GDM1 (cell line): ENCODE measurements around the gene JADE2.

Experiments
- DNase-seq: peaks from one replicate; lab custom pipeline; 2025; lab: John Stamatoyannopoulos, UW

JADE2 gene

DNA sequence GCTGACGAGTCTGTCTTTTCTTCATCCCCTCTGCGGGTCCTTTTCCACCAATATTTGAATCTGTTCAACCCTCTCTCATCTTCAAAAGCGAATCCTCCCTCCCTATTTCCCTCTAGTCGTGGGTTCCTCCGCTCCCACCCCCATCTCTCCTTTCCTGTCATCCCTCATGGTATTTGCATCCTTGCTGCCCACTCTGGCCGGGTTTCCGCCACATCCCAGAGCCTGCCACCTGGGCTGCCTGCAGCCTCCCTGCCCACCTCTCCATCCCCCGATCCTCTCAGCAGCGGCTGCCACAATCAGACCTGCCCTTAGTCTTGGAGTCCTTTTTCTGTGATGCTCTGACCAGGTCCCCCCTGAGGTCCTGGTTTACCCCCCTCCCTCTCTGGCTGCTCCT lies 44.9 kb downstream of the JADE2 start:
- no peak for DNase-seq

DNA sequence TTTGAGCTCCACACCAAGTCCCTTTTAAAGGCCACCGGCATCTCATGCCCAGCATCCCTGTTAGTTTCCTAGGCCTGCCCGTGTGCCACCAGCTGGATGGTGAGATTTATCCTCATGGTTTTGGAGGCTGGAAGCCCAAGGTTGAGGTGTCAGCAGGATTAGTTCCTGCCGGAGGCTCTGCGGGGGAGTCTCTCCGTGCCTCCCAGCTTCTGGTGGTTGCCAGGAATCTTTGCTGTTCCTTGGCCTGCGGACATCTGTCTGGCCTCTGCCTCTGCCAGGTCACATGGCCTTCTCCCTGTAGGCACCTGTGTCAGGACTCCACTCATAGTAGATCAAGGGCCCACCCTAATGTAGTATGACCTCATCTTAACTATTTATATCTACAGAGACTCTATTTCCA lies 45.4 kb downstream of the JADE2 start:
- no peak for DNase-seq

DNA sequence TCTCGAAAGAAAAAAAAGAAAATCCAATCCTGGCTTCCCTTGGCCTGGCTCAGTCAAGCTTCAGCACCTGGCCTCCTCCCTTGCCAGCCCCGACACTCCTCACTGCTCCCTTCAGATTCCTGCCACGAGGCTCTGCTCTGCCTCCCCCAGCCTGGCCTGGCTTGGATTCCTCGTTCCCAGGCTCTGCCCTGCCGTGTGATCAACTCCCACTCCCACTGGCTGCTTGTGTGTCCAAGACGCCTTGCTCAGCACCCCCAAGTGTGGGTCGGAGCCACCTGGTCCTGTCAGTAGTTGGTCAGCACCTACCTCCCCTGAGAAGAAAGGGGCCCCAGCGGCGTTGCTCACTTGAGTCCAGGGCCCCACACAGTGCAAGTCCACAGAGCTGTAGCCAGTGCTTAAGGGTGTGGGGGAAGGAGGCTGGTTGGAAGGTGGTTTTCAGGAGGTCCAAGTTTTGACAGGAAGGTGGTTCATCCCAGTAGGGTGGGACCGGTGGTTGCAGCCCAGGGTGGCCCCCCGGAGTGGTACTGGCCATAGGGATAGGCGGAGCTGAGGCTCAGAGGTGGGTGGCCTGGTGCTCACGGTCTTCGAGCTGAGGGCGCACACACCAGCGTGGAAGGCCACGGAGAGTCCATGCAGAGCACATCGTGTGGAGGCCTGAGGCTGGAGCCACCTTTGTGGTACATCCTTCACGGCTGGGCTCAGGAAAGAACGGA lies 46.4 kb downstream of the JADE2 start:
- DNase-seq, result no peak

DNA sequence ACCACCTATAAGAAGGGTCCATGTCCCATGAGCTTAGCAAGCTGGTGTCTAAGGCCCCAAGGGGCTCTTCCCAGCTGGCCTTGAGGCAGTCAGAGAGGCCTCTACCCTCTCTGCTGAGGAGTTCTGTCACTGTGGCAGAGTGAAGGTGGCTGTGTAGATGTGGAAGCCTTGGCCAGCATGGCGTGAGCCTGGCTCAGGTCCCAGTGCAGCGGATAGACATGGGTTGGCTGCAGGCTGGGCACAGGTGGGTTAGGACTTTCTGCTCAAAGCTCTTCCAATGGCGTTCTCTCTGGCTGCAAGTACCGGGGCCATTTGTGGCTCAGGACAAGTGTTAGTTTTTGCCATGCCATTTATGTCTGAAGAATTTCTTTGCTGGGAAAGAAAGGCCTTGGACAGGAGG lies 47.3 kb downstream of the JADE2 start:
- no peak for DNase-seq

DNA sequence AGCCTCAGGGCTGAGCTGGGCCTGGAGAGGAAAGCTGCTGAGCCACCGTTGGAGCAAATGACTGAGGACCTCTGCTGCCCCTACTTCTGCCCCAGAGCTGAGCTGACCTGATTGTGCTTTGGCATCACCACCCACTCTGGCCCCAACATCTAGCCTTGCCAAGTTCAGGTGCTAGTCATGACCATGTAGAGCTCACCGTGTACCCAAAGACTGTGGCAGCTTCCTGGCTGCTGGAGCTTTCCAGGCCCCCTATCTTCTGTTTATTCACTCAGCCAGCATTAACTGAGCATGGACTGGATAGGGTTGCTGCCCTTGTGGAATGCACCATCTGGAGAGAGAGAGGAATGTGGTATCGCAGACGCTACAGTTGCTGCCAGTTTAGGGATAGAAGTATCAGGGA lies 49.1 kb downstream of the JADE2 start:
- no peak for DNase-seq

DNA sequence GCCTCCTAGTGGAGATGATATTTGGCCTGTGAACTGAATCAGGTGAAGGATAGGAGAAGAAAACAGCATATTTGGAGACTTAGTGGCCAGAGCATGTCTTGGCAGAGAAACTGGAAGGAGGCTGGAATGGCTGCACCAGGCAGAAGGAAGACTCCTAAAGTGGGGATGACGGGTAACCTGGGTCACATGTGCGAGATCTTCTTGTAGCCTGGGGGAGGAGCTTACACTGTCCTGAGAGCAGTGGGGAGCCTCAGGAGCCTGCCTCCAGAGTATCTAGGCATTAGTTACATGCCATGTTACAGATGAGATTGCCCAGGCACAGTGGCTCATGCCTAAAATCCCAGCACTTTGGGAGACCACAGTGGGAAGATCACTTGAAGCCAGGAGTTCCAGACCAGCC lies 49.8 kb downstream of the JADE2 start:
- no peak for DNase-seq

DNA sequence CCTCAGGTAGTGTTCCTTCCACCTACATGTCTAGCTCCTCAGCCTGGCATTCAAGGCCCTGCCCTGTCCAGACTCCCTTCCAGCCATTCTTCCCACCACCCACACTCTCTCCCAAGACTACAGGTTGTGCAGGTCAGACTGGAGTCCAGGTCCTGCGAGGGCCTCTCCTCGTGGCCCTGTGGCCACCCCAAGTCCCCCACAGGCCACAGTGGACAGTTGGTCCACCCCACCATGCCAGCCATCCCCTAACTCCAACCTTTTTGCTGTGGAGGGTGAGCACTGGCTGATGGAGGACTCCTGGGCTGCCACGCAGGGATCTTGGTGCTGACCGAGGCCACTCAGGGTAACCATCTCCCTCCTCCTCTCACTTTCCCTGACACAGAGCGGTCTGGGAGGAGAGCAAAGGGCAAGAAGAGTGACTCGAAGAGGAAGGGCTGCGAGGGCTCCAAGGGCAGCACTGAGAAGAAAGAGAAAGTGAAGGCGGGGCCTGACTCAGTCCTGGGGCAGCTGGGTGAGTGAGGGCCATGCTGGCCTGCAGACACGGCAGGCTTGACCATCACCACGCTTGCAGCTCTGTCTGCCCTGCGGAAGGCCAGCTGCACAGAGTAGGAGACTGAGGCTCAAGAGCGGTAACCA lies 51.0 kb downstream of the JADE2 start:
- no peak for DNase-seq

DNA sequence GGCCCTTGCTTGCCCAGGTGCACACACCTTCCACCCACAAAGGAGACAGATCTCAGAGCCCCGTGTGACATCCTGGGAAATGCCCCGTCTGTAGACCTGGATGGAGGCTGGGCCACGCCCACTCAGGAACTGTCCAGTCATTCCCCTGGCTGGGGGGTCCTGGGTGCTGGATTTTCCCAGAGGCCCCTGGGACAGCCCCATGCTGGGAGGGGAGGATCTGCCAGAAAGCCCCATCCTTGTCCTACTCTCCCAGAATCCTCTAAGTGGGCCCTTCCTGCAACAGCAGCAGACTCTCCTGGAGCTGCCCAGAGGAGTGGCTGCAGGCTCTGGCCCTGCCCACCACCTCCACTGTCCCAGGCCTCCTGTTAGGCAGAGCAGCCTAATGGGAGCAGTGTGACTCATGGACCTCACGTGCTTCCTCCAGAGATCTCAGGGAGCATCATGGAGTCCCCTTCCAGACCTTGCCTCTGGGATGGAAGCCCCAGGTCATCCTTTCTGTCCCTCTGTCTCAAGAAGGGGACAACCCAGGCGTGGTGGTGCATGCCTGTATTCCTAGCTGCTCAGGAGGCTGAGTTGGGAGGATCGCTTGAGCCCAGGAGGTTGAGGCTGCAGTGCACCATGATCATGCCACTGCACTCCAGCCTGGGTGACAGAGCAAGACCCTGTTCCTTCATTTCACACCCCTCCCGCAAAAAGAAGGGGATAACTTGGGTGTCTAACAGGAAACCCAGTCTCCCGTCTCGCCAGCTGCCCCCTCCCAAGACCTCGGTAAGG lies 51.7 kb downstream of the JADE2 start:
- no peak for DNase-seq

DNA sequence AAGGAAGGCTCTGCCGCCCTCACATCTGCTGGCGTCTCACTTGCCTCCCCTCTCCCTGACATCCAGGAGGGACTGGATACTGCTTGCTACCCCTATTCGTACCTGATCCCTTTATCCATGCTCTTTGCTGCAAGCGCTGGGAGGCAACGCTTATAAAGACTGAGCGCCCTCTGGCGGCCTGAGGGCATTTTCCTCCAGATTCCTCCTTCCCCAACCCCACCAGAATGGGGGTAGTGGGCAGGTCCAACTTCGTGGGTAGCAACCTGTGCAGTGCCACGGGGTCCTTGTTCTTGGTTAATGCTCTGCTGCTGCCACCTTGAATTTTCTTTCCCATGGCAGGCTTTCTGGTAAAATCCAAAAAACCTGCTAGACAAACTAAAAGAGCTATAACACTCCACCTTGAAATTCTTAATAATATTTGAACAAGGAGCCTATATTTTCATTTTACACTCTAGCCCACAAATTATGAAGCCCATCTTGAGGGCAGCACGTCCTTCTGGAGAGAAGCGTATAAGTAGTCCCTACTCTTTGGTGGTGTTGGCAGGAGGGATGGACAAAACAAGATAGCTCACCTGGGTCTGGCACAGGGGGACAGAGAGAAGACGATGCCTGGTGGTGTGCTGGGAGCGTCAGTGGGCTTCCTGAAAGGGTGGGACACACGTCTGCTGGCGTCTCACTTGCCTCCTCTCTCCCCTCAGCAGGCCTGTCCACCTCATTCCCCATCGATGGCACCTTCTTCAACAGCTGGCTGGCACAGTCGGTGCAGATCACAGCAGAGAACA lies 52.5 kb downstream of the JADE2 start:
- DNase-seq, result peak; percentile 49

DNA sequence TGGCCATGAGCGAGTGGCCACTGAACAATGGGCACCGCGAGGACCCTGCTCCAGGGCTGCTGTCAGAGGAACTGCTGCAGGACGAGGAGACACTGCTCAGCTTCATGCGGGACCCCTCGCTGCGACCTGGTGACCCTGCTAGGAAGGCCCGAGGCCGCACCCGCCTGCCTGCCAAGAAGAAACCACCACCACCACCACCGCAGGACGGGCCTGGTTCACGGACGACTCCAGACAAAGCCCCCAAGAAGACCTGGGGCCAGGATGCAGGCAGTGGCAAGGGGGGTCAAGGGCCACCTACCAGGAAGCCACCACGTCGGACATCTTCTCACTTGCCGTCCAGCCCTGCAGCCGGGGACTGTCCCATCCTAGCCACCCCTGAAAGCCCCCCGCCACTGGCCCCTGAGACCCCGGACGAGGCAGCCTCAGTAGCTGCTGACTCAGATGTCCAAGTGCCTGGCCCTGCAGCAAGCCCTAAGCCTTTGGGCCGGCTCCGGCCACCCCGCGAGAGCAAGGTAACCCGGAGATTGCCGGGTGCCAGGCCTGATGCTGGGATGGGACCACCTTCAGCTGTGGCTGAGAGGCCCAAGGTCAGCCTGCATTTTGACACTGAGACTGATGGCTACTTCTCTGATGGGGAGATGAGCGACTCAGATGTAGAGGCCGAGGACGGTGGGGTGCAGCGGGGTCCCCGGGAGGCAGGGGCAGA lies 53.3 kb downstream of the JADE2 start:
- no peak for DNase-seq

DNA sequence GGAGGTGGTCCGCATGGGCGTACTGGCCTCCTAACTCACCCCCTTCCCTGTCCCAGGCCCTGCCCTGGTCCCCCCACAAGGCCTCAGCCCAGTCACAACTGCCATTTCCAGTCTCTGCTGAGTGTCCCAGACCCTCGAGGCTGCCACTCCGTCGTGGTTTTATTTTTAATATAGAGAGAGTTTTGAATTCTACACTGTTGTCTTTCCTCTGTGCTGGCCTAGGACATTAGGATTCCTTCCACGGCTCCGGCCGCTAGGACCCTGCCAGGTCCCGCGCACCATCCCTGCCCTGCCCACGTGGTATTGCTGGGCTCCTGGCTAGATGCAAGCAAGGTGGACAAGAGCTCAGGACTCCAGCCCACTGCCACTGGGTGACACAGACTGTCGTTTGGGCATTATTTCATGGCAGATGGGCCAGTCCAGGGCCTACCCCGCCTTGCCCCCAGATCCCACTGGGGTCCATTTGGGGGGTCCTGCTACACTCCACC lies 53.9 kb downstream of the JADE2 start:
- DNase-seq, result no peak

DNA sequence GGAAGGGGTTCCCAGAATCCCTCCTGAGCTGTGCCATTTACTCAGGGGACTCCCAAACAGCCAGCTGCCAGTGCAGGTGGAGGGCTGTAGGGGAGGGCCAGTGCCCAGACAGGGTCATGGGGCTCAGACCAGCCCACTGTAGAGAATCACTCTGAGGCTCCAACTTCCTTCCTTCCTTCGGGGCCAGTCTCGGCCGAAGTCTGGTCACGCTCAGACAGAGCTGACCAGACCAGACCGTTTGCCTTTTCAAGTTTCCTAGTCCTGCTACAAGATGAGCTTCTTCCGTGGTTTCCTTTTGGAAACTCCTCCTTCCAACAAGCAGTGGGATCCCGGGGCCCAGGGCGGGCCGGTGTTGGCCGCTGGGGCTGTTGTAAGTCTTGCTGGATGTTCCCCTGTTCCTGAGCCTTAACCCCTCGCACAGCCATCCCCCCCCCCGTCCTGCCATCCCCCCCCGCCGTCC lies 54.6 kb downstream of the JADE2 start:
- DNase-seq, result no peak

DNA sequence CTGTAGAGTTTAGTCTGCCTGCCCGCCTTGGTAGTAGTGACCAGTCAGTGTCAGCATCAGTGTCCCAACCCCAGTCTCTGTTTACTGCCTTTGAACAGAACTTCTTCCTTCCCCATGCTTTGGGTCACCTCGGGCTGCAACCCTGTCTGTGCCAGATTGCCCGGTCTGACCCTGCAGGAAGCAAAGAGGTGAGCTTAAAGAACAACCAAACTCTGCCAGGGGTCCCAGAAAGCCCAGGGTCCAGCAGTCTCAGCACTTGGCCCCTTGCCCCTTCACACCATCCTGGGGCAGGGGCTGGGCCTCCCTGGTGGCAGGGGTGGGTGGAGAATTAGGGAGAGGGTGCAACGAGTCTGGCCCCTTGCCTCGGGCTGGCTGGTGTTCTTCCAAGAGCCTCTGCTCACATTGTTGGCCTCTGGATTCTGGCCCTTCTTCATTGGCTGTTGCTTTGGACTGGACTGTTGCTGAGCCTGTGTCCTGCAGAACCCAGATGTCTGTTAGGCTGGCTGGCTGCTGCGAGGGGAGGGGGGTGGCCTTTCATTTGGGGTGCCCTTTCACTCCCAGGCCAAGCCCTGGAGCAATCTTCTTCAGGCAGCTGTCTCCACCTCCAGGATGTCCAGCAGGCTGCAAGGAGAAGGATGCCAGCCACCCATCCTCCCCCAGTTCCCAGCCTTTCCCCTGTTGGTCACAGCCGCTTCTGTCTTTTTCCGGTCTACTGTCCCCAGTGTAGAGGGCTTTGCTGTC lies 55.9 kb downstream of the JADE2 start:
- no peak for DNase-seq

DNA sequence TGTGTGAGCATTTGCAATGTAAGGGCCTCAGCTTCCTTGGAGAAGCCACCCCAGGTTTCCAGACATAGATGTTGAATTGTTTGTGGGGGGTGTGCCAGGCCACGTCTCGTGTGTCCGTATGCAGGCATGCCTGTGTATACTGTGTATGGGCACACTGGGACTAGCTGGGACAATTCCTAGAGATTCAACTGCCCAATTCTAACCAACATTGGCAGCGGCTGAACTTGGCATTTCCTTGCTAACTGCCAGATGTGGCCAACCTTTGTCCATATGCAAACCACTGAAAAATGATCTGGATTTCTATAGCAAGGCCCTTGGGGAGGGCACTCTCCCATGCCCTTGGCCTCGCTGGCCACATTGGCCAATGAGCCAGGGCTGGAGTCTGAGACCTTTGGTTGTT lies 56.8 kb downstream of the JADE2 start:
- no peak for DNase-seq

DNA sequence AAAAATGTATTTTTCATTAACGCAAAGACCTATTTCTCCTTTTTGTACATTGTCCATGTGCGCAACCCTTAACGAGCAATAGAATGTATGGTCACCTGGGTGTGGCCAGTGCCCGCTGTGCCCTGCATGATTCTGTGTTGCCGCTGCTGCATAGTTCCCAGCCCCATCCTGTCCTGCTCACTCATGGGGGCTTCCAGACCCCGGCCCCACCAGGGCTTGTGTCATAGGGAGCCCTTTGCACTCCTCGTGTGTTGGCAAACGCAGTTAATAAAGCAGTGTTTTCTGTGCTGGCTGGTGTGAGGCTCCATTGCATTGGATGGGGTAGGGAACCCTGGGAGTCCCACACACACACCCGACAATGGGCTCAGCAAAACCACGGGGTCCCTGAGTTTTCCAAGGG lies 57.5 kb downstream of the JADE2 start:
- DNase-seq, result no peak

DNA sequence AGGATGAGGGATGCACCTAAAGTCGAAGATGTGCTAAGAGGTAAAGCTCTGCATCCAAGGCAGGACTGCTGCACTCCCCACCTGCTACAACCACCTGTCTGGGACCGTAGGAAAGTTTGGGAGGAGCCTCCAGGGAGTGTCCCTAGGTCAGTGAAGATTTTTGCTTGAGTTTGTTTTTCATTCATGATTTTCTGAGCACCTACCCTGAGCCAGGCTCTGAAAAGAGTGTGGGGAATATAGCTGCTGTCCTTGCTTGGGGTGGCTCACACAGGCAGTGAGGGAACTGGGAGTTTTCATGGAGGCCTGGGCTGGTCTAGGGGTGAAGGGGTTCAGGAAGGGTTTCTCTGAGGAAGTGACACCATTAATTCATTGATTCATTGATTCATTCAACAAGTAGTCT lies 58.3 kb downstream of the JADE2 start:
- no peak for DNase-seq

DNA sequence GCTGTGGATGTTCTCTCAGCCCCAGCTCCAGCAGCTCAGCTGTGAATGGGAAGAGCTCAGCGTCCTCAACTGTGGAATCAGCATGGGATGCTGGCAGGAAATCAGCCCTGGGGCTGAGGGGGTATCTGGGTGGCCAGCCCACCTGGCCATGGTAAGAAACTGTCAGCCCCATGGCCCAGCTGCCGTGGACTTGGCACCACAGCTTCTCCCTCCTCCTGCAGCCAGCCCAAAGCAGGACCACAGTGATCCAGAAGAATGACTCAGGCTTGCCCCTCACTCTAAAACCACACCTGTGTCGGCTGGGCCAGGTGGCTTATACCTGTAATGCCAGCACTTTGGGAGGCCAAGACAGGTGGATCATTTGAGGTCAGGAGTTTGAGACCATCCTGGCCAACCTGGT lies 59.2 kb downstream of the JADE2 start:
- no peak for DNase-seq

DNA sequence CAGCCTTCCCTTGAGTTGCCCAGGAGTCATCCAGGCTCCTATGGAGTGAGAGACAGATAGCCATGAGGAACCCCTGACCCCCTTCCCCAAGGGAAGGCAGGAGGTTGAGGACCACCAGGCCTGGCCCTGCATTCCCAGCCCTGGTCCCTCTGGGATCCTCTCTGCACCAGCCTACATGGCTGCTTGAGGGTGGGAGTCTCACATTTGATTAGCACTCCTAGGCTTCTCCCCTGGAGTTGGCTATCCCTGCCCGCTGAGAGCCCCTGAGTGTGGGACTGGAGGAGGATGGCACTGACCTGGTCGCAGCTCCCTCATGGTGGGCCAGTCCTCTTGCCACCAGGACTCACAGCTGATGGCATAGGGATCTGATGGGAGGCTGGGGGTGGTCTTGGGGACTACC lies 60.5 kb downstream of the JADE2 start:
- no peak for DNase-seq

DNA sequence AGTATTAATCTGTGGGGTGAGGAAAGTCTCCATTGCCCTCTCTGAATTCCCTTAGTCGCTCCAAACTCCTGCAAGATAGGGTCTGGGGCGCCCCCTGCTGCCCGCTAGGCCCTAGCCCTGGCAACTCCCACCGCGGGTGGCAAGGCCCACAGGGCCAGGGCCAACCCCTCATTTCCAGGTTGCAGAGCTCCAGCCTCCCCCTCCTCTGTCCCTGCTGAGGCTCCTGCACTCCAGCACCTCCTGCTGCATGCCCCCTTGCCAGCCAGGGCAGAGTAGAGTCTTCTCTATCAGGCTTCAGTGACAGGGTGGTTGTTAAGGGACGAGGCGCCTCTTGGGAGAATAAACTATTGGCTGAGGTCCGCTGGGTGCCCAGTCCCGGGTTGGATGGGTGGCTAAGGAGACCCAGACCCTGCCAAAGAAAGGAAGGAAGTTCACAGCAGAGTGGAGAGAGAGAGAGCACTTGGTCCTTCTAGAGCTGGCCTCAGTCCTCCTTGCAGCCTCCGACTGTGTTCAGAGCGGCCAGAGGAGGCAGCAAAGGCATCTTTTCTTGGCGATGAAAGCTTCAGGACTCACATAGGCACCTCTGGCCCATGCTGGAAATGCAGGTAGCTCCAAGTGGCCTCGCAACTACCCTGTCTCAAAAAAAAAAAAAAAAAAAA lies 61.5 kb downstream of the JADE2 start:
- peak; percentile 59 for DNase-seq

DNA sequence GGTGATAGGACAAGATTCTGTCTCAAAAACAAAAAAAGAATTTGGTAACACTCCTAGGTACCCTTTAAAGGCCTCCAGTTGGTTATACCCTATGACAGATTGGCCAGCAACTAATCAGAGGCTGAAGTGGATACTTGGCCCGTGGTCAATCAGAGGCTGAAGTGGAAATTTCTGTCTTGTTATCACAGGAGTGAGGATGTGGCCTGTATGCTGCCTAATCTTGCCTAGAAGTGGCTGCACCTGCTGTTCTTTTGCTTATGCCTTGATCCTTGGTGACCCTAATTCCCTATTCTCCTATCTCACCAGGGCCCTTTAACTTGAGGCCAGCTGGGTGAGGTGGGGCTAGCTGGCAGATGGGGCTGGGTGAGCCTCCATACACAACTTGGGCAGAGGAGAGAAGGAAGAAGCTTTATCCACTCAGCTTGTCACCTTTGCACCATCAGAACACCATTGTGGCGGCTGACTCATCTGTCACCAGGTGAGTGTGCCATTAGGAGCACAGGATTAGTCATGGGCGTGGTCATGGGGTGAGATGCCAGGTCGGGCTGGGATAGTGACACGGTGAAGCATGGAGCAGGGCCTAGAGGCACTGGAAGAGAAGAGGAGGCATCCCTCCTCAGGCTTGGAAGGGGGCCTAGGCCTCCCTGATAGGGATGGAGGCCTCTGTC lies 65.7 kb downstream of the JADE2 start:
- no peak for DNase-seq
